PC-9 (cell line): ENCODE data around the gene GNB3.

Experiments used
- EZH2 ChIP-seq: fragments of 200-600 bp; sonication (generic); IDR thresholded peaks from 2 replicates; pipeline ENCODE4 v1.8.0; 2017; ENCODE audit warnings: antibody characterized with exemption, low read depth
- TF ChIP-seq, protein P1 (sequence below): fragments of 200-600 bp; sonication (generic); conservative IDR thresholded peaks from 2 replicates; pipeline ENCODE4 v1.6.1; 2017; ENCODE audit warnings: mixed run types, antibody characterized with exemption, mild to moderate bottlenecking, moderate library complexity

DNA sequence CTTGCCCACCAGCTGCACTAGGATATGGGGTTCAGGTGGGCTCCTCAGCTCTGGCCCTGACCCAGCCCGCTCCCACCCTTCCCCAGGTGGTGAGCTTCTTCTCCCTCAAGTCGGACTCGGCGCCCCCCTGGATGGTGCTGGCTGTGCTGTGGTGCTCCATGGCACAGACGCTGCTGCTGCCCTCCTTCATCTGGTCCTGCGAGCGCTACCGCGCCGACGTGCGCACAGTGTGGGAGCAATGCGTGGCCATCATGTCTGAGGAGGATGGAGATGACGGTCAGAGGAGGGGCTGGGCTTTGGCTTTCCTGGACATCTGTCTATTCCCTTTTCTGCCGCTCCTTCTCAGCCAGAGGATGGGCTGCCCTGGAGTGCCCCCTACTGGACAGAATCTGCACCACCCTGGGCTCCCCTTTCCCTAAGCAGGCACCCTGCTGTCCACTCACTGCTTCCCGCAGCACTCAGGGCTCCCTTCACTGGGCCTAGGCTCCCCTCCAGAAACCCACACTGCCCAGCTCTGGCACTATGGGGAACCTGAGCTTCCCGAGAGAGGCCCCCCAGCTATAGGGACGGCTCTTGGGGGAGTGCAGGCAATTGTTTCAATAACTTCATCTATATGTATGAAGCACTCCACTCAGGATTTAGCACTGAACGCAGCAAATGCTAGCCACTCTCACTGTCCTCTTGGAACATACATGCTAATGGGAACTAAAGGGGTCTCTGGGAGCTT is 15.2 kb upstream of the GNB3 start:
- TF ChIP-seq, protein P1, sequence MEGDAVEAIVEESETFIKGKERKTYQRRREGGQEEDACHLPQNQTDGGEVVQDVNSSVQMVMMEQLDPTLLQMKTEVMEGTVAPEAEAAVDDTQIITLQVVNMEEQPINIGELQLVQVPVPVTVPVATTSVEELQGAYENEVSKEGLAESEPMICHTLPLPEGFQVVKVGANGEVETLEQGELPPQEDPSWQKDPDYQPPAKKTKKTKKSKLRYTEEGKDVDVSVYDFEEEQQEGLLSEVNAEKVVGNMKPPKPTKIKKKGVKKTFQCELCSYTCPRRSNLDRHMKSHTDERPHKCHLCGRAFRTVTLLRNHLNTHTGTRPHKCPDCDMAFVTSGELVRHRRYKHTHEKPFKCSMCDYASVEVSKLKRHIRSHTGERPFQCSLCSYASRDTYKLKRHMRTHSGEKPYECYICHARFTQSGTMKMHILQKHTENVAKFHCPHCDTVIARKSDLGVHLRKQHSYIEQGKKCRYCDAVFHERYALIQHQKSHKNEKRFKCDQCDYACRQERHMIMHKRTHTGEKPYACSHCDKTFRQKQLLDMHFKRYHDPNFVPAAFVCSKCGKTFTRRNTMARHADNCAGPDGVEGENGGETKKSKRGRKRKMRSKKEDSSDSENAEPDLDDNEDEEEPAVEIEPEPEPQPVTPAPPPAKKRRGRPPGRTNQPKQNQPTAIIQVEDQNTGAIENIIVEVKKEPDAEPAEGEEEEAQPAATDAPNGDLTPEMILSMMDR = peak; percentile 96
- TF ChIP-seq EZH2 = no peak
